Measurements from ENCODE around the gene CCDC73.

DNA sequence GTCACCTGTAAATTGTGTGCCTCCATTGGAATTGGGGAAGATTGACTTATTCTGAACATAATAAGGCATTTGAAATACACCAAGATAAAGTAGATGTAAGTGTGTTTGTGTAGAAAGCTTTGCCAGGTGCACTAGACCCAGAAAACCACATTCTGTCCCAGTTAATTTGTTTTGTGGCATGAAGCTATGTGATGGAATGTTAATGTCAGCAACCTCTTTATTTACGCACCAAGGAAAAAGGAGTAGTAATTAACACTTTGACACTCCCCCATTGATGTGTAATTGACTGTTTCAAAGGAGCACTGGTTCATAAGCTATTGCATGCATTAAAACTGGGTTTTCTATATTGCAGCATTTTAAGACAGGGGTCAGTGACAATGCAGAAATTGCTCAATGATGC lies 196.5 kb downstream of the CCDC73 start:
- TF ChIP-seq SPI1 (IDR thresholded peaks at IDR 0.05; ENCODE audit: borderline replicate concordance, low read depth) (no peak), GABPA (IDR thresholded peaks at IDR 0.05; ENCODE audit: low read depth) (no peak), POLR2AphosphoS5 (IDR thresholded peaks at IDR 0.05; ENCODE audit: low read depth) (no peak)
- TF ChIP-seq, protein P1, sequence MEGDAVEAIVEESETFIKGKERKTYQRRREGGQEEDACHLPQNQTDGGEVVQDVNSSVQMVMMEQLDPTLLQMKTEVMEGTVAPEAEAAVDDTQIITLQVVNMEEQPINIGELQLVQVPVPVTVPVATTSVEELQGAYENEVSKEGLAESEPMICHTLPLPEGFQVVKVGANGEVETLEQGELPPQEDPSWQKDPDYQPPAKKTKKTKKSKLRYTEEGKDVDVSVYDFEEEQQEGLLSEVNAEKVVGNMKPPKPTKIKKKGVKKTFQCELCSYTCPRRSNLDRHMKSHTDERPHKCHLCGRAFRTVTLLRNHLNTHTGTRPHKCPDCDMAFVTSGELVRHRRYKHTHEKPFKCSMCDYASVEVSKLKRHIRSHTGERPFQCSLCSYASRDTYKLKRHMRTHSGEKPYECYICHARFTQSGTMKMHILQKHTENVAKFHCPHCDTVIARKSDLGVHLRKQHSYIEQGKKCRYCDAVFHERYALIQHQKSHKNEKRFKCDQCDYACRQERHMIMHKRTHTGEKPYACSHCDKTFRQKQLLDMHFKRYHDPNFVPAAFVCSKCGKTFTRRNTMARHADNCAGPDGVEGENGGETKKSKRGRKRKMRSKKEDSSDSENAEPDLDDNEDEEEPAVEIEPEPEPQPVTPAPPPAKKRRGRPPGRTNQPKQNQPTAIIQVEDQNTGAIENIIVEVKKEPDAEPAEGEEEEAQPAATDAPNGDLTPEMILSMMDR (IDR thresholded peaks at IDR 0.05; ENCODE audit: insufficient read depth, low read length): no peak
- TF ChIP-seq, protein P2, sequence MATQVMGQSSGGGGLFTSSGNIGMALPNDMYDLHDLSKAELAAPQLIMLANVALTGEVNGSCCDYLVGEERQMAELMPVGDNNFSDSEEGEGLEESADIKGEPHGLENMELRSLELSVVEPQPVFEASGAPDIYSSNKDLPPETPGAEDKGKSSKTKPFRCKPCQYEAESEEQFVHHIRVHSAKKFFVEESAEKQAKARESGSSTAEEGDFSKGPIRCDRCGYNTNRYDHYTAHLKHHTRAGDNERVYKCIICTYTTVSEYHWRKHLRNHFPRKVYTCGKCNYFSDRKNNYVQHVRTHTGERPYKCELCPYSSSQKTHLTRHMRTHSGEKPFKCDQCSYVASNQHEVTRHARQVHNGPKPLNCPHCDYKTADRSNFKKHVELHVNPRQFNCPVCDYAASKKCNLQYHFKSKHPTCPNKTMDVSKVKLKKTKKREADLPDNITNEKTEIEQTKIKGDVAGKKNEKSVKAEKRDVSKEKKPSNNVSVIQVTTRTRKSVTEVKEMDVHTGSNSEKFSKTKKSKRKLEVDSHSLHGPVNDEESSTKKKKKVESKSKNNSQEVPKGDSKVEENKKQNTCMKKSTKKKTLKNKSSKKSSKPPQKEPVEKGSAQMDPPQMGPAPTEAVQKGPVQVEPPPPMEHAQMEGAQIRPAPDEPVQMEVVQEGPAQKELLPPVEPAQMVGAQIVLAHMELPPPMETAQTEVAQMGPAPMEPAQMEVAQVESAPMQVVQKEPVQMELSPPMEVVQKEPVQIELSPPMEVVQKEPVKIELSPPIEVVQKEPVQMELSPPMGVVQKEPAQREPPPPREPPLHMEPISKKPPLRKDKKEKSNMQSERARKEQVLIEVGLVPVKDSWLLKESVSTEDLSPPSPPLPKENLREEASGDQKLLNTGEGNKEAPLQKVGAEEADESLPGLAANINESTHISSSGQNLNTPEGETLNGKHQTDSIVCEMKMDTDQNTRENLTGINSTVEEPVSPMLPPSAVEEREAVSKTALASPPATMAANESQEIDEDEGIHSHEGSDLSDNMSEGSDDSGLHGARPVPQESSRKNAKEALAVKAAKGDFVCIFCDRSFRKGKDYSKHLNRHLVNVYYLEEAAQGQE (IDR thresholded peaks at IDR 0.05; ENCODE audit: insufficient replicate concordance, low read depth): no peak
